Measurements from ENCODE around the gene WDR44. TPM values are rescaled to one million over a fixed set of nuclear protein-coding genes. Genes with fewer than 3 reads are reported as not detected.
"Not testable (repeated sequence)": the region's sequence is repeated elsewhere in the genome, so short reads cannot be mapped to it uniquely, and the experiment has no call there.

The WDR44 gene
- total RNA-seq, 2 donors from 2014 or later = 13.9 to 14.7 TPM

DNA sequence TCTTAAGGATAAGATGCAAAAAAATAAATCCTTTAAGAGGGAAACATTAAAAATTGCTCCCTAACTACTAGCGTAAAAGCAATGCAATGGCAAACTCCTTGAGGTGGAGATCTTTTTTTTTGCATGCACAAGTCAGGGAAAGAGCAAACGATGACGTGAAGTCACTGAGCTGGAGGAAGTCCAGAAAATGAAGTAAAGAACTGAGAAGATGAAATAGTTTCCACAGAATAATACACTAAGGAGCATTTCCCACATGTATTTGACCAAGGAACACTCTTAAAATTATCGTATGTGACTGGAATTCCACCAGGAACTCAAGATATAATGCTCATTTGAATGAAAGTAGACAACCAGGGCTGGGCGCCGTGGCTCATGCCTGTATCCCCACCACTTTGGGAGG, 128.7 kb downstream of the WDR44 start:
- Histone ChIP-seq H3K4me1 (no peaks in the 10 kb centered on the region), H3K27ac (no peak overlapping the region), H3K4me3 (no peak overlapping the region), H3K36me3 (no peaks in the 10 kb centered on the region), H3K9me3 (peaks cover 0 to 10% of the 10 kb centered on the region in 2 donors), H3K27me3 (no peaks in the 10 kb centered on the region)
- no peak for DNase-seq (ENCODE audit: low spot score)
- TF ChIP-seq, protein P1, sequence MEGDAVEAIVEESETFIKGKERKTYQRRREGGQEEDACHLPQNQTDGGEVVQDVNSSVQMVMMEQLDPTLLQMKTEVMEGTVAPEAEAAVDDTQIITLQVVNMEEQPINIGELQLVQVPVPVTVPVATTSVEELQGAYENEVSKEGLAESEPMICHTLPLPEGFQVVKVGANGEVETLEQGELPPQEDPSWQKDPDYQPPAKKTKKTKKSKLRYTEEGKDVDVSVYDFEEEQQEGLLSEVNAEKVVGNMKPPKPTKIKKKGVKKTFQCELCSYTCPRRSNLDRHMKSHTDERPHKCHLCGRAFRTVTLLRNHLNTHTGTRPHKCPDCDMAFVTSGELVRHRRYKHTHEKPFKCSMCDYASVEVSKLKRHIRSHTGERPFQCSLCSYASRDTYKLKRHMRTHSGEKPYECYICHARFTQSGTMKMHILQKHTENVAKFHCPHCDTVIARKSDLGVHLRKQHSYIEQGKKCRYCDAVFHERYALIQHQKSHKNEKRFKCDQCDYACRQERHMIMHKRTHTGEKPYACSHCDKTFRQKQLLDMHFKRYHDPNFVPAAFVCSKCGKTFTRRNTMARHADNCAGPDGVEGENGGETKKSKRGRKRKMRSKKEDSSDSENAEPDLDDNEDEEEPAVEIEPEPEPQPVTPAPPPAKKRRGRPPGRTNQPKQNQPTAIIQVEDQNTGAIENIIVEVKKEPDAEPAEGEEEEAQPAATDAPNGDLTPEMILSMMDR (IDR thresholded peaks at IDR 0.05) = no peak

DNA sequence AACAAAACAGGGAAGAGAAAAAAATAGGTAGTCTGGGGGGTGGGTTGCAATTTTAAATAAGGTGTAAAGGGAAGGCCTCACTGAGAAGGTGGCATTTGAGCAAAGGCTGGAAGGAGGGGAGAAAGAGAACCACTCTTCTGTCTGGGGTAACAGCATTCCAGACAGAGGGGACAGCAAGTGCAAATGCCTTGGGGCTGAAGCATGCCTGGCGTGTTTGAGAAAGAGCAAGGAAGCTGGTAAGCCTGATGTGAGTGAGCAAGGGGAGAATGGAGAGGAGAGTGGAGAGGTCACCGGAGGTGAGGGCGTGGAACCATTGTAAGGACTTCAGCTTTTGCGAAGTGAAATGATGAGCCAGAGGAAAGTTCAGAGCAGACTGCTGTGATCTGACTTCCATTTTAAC, 130.0 kb downstream of the WDR44 start:
- Histone ChIP-seq H3K27me3 (no peaks in the 10 kb centered on the region), H3K4me3 (no peak overlapping the region), H3K27ac (no peak overlapping the region), H3K4me1 (no peaks in the 10 kb centered on the region), H3K9me3 (peaks cover 0 to 6% of the 10 kb centered on the region in 2 donors), H3K36me3 (no peaks in the 10 kb centered on the region)
- no peak for DNase-seq (ENCODE audit: low spot score)
- TF ChIP-seq, protein P1 (IDR thresholded peaks at IDR 0.05) = no peak

DNA sequence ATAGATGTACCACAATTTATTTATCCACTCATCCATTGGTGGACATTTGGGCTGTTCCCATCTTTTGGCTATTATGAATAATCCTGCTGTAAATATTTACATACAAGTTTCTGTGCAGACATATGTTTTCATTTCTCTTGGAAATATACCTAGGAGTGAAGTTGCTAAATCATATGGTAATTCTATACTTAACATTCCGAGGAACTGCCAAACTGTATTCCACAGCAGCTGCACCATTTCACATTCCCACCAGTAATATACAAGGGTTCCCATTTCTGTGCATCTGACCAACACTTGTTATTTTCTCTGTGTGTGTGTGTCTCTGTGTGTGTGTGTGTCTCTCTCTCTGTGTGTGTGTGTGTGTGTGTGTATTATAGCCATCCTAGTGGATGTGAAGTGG, 134.3 kb downstream of the WDR44 start:
- Histone ChIP-seq H3K9me3 (no peaks in the 10 kb centered on the region), H3K4me3 (no peak overlapping the region), H3K36me3 (no peaks in the 10 kb centered on the region), H3K27ac (no peak overlapping the region), H3K27me3 (no peaks in the 10 kb centered on the region), H3K4me1 (no peaks in the 10 kb centered on the region)
- DNase-seq (ENCODE audit: low spot score) = no peak
- TF ChIP-seq, protein P1 (IDR thresholded peaks at IDR 0.05) = no peak

DNA sequence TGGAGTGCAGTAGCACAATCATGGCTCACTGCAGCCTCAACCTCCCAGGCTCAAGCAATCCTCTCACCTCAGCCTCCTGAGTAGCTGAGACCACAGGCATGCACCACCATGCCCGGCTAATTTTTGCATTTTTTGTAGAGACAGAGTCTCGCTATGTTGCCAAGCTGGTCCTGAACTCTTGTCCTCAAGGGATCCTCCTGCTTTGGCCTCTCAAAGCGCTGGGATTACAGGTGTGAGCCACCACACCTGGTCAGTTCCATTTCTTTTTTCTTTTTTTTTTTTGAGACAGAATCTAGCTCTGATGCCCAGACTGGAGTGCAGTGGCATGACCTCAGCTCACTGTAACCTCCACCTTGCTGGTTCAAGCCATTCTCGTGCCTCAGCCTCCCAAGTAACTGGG, 136.5 kb downstream of the WDR44 start:
- not testable (repeated sequence) for H3K36me3 ChIP-seq

DNA sequence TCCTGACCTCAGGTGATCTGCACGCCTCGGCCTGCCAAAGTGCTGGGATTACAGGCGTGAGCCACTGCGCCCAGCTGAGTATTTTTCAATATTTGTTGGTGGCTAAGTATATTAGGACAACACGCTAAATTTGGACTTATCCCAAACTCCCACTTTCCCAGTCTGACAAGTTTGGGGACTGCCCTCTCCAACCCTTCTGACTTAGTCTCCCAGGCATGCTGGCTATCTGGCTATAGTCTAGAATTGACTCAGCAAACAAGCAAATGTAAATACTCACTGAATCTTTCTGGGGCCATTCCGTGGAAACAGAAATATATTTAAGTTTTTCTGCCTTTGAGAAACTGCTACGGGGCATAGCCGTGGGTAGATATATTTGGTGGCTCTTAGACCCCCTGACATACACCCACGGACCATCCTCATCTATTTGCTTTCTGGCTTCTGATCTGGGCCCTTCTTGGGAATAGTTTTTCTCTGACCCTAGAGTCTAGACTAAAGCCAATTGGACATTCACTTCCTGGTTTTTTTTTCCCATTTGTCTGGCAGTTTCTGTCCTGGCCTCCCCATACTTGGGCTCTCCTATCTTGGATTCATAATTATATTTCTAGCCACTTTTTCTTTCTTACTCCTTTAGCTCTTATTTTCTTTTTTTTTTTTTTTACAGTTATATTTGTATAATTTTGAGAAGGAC, 138.5 kb downstream of the WDR44 start:
- no peak overlapping the region for H3K27ac ChIP-seq
- TF ChIP-seq, protein P1 (IDR thresholded peaks at IDR 0.05) = no peak
- H3K27me3 ChIP-seq = no peaks in the 10 kb centered on the region
- H3K4me3 ChIP-seq = no peak overlapping the region
- H3K36me3 ChIP-seq = no peaks in the 10 kb centered on the region
- no peaks in the 10 kb centered on the region for H3K9me3 ChIP-seq
- DNase-seq (ENCODE audit: low spot score) = no peak
- no peaks in the 10 kb centered on the region for H3K4me1 ChIP-seq

More for the DNA sequence above, 136.5 kb downstream of the WDR44 start:
- not testable (repeated sequence) for H3K9me3 ChIP-seq; H3K4me1 ChIP-seq; H3K27ac ChIP-seq; DNase-seq (ENCODE audit: low spot score); H3K27me3 ChIP-seq; H3K4me3 ChIP-seq

DNA sequence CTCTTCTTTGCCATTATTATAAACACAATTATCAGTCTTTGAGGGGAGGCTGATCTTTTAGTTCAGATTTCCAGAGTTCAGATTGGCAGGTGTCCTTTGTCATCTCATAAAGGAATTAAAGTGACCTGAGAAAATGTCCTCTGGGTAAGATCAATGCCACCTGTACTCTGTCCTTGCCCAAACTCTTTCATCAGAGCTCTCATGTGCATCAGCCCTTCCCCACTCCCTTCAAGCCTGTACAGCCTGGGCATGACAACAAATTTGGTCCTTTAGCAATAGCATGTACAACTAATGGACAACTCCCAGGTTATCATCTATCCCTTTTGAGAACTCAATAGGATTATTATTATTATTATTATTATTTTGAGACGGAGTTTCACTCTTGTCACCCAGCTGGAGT, 140.8 kb downstream of the WDR44 start:
- not testable (repeated sequence) for H3K27ac ChIP-seq; H3K9me3 ChIP-seq; H3K4me3 ChIP-seq; DNase-seq (ENCODE audit: low spot score); H3K4me1 ChIP-seq; H3K36me3 ChIP-seq; H3K27me3 ChIP-seq

DNA sequence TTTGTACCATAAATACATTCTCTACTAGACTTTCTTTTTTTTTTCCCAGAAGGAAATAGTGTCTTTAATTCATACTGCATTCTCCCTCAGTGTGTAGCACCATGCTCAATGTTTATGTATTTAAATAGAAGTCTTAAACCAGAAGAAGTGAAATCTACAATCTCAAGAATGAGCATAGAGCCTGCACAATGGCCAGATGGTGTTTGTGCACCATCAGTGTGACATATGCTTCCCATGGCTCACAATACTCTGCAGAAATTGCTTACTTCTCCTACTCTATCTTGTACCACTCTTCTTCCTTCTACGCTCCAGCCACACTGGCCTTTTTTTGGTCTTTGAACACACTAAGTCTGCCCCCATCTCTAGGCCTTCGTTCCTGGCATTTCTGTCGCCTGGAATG, 147.1 kb downstream of the WDR44 start:
- no peak for DNase-seq (ENCODE audit: low spot score)
- TF ChIP-seq, protein P1 (IDR thresholded peaks at IDR 0.05) = no peak
- no peaks in the 10 kb centered on the region for H3K4me1 ChIP-seq

More for the DNA sequence above, 147.1 kb downstream of the WDR44 start:
- Histone ChIP-seq H3K9me3 (no peaks in the 10 kb centered on the region), H3K4me3 (no peak overlapping the region), H3K27me3 (no peaks in the 10 kb centered on the region), H3K27ac (no peak overlapping the region), H3K36me3 (no peaks in the 10 kb centered on the region)

All from right atrium auricular region (tissue), 2 donors.